Mucosa of descending colon (tissue), 3 donors: ENCODE data around the gene TBC1D19. TPM values are rescaled to one million over a fixed set of nuclear protein-coding genes. Genes with fewer than 3 reads are reported as not detected.
A peak's percentile ranks its signal among the peaks of the same experiment; 100 is the strongest.
"Not testable (repeated sequence)": the region's sequence is repeated elsewhere in the genome, so short reads cannot be mapped to it uniquely, and the experiment has no call there.

Experiments used
- ATAC-seq: fragments of 200-7000 bp; cut with Tn5 transposase; one replicate; pipeline ENCODE4 v1.9.1; 2020; ENCODE audit warnings: mild to moderate bottlenecking, moderate library complexity
- DNase-seq, 3 donors: peaks; one replicate each; pipeline ENCODE4 v3.0.0-alpha.2; 2020
- H3K36me3 ChIP-seq: fragments of 200-600 bp; one replicate; pipeline ENCODE4 v1.8.0; 2021; ENCODE audit warnings: low read depth, mild to moderate bottlenecking
- H3K4me1 ChIP-seq: fragments of 200-600 bp; one replicate; pipeline ENCODE4 v1.8.0; 2021; ENCODE audit warnings: low read depth, mild to moderate bottlenecking
- H3K4me3 ChIP-seq: fragments of 200-600 bp; one replicate; pipeline ENCODE4 v1.8.0; 2021; ENCODE audit warnings: mild to moderate bottlenecking
- H3K9me3 ChIP-seq: fragments of 200-600 bp; one replicate; pipeline ENCODE4 v1.8.0; 2021; ENCODE audit warnings: mild to moderate bottlenecking
- CTCF ChIP-seq: fragments of 200-600 bp; IDR thresholded peaks from one replicate; pipeline ENCODE4 v1.8.0; 2022; ENCODE audit warnings: antibody characterized with exemption, mild to moderate bottlenecking
- intact Hi-C, 2 donors: fragments of 100-400 bp; cut with DNase I in 1 of 2; cut with micrococcal nuclease in 1 of 2; formaldehyde crosslinking; loops; one replicate each; pipeline versions ENCODE4 v1.11.0 to v1.11.1; 2022; cut with DNase I, micrococcal nuclease
- long read RNA-seq, 2 donors: library from polyadenylated mRNA; unstranded; transcript quantifications; one replicate each; pipeline ENCODE4 v2.0.0, GENCODE V29; 2019 to 2021
- total RNA-seq, 3 donors: library from RNA; stranded (reverse); fragmentation: NEBNext Ultra II Directional in 2 of 3; extraction: Animal tissue kit (Norgen Biotek cat#: 25700) in 2 of 3; gene quantifications; one replicate each; pipeline versions ENCODE4 v1.2.1 to v1.2.4, GENCODE V29; 2021 to 2023
- donor health status: DM: no; HTN: no; CAD: no; lungs with moderate emphysema.
- donor health status: DM: no; HTN: no; CAD: no.
- donor health status: DM: no; HTN: yes; CAD: no.

Gene TBC1D19
- total RNA-seq, result 10 to 100 TPM in 1 of 3 donors, 1 to 10 TPM in 2; 3.7 to 11.6 (median 6.8) TPM
- long read RNA-seq, donor 1, partial matches to known transcripts, result 0 of 4 reads
- long read RNA-seq, donor 1, other reads (novel, unspliced or antisense), result 2 of 4 reads
- long read RNA-seq, donor 2, partial matches to known transcripts, result 0 of 2 reads
- long read RNA-seq, donor 2, other reads (novel, unspliced or antisense), result 1 of 2 reads

GRCh38 chr4:26583865-26584652 lies at the start of gene TBC1D19:
TBC1D19 (plus strand) TSS chr4:26584084; CDS start chr4:26584194, 110 bp downstream.
- Histone ChIP-seq H3K36me3 (no peaks in the 10 kb centered on the region), H3K4me3 (peak within 1 kb of the TSS; percentile 29), H3K9me3 (no peaks in the 10 kb centered on the region), H3K4me1 (peaks cover 5% of the 10 kb centered on the region)
- DNase-seq (peak; percentile 90 to 93 (median 91)), ATAC-seq (peak; percentile 100)
- TF ChIP-seq CTCF, result no peak
- intact Hi-C loops, result loop anchor here in 1 of 2 donors (10.0 kb wide), 1 partner anchor 129 kb away; no protein-coding TSS in a partner anchor

GRCh38 chr4:26542991-26543390 lies 40.9 kb upstream of the TBC1D19 start:
- intact Hi-C loops, result no loop called here
- TF ChIP-seq CTCF, result no peak
- no peaks in the 10 kb centered on the region for H3K36me3 ChIP-seq
- DNase-seq, result no peak
- no peaks in the 10 kb centered on the region for H3K4me1 ChIP-seq
- no peak overlapping the region for H3K4me3 ChIP-seq
- no peak for ATAC-seq
- H3K9me3 ChIP-seq, result peaks cover 8% of the 10 kb centered on the region

- no peak overlapping the region for H3K4me3 ChIP-seq
- intact Hi-C loops, result no loop called here
- H3K36me3 ChIP-seq, result no peaks in the 10 kb centered on the region
- H3K9me3 ChIP-seq, result peaks cover 8% of the 10 kb centered on the region
- H3K4me1 ChIP-seq, result no peaks in the 10 kb centered on the region
- TF ChIP-seq CTCF, result no peak
- DNase-seq (no peak), ATAC-seq (no peak)
Measured at GRCh38 chr4:26544421-26544820, 39.5 kb upstream of the TBC1D19 start.

GRCh38 chr4:26548379-26548778 lies 35.5 kb upstream of the TBC1D19 start:
- H3K36me3 ChIP-seq, ATAC-seq, intact Hi-C loops: not testable (repeated sequence)

GRCh38 chr4:26557164-26557563 lies 26.7 kb upstream of the TBC1D19 start:
- no peaks in the 10 kb centered on the region for H3K36me3 ChIP-seq
- intact Hi-C loops, result no loop called here
- no peak for TF ChIP-seq CTCF
- DNase-seq (no peak), ATAC-seq (no peak)
- no peaks in the 10 kb centered on the region for H3K9me3 ChIP-seq
- H3K4me3 ChIP-seq, result no peak overlapping the region
- no peaks in the 10 kb centered on the region for H3K4me1 ChIP-seq

More at GRCh38 chr4:26548379-26548778, 35.5 kb upstream of the TBC1D19 start:
- not testable (repeated sequence) for H3K4me3 ChIP-seq, H3K4me1 ChIP-seq, DNase-seq
- peaks cover 11% of the 10 kb centered on the region for H3K9me3 ChIP-seq
